GM19324 (cell line): ENCODE measurements around the gene PRND.

Source experiments
- ATAC-seq: cut with Tn5 transposase; IDR thresholded peaks from one replicate; pipeline ENCODE4 v1.9.1; 2021; ENCODE audit warnings: mild to moderate bottlenecking, moderate library complexity; ENCODE audit not compliant: unreplicated experiment, low FRiP score

The PRND gene

GRCh38 chr20:4775322-4776078 is 53.8 kb downstream of the PRND start:
- ATAC-seq = no peak

DNA sequence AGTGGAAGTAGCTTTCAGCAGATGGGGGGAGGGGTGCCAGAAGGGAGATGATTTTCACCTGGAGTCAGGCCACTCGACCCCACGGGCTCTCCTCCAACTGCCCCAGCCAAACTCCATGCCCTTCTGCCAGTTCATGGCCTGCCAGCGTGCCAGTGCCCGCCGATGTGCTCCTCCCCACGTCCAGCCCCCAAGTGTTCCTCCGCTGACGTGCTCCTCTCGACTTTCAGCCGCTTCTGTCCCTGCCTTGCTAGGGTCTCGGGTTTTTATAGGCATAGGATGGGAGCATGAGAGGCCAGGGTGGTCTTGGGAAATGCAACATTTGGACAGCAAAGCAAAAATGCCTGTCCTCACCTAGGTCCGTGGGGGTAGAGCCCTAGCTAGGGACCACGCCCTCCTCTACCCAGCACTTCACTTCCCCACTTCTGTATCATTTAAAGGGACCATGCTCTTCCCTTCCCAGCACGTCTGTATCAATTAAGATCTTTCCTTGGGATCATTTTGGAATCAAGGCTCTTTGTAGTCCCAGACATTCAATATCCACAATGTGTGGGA is 54.4 kb downstream of the PRND start:
- ATAC-seq = no peak
